GM12872 (cell line): ENCODE measurements around the gene ALOX15.

ENCODE experiments used
- TF ChIP-seq, protein P1 (sequence below): IDR thresholded peaks from 3 replicates; pipeline ENCODE4 v1.5.1; 2011; ENCODE audit warnings: low read depth, mild to moderate bottlenecking, low read length, moderate library complexity; ENCODE audit not compliant: insufficient read depth

ALOX15 gene

DNA sequence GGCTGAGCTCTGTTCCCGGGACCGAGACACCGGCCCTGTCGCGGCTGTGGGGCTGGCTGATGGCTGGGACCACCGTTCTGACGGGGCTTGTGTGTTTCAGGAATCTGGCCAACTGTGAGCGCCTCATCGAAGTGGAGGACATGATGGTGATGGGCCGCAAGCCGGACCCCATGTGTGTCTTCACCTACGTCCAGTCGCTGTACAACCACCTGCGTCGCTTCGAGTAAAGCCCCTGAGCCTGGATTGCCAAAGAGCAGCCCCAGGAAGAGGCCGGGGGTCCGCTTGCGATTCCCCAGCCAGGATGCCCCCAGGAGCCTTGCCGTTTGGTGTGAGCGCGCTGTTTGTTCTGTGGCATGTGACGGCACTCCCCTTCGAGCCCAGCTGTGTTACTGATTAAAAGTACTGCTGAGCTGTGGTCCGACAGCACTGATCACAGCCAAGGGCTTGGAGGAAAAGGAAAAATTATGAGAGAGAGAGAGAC lies 34.2 kb downstream of the ALOX15 start:
- TF ChIP-seq, protein P1, sequence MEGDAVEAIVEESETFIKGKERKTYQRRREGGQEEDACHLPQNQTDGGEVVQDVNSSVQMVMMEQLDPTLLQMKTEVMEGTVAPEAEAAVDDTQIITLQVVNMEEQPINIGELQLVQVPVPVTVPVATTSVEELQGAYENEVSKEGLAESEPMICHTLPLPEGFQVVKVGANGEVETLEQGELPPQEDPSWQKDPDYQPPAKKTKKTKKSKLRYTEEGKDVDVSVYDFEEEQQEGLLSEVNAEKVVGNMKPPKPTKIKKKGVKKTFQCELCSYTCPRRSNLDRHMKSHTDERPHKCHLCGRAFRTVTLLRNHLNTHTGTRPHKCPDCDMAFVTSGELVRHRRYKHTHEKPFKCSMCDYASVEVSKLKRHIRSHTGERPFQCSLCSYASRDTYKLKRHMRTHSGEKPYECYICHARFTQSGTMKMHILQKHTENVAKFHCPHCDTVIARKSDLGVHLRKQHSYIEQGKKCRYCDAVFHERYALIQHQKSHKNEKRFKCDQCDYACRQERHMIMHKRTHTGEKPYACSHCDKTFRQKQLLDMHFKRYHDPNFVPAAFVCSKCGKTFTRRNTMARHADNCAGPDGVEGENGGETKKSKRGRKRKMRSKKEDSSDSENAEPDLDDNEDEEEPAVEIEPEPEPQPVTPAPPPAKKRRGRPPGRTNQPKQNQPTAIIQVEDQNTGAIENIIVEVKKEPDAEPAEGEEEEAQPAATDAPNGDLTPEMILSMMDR, result no peak

DNA sequence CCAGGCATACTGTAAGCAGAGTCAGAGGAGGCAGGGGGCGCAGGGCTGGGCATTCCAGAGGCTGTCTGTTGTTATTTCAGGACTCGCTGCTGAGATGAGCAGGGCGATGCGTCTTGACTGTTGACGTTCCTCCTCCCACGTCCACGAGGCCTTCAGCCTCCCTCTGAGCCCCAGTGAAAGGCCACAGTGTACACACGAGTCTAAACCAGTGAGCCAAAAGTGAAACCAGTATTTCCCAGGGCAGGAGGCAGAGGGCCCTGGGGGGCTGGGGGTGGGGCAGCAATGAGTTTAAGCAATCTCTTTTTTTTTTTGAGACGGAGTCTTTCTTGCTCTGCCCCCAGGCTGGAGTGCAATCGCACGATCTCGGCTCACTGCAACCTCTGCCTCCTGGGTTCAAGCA lies 35.7 kb downstream of the ALOX15 start:
- TF ChIP-seq, protein P1, result no peak

DNA sequence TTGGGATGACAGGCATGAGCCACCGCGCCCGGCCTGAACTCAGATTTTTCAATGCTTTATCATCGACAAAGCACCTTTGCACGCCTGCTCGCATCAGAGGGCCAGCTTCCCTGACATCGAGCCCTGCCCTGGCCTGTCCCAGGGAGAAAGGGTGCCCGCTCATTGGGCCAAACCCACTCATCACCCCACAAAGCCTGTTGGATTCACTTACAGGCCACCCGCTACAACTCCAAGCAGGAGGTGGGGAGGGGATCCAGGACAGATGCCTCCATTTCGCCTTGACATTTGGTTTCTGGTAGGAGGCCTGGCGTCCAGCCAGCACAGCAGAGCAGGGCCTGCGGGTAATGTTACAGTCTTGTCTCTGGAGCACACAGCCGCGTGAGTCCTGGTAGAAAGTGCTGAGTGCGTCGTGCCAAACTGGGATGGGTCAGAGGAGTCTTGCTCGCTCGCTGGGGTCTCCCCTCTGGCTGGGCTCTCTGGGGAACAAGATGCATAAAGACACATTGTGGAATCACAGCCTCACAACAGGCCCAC lies 37.3 kb downstream of the ALOX15 start:
- TF ChIP-seq, protein P1, result no peak

DNA sequence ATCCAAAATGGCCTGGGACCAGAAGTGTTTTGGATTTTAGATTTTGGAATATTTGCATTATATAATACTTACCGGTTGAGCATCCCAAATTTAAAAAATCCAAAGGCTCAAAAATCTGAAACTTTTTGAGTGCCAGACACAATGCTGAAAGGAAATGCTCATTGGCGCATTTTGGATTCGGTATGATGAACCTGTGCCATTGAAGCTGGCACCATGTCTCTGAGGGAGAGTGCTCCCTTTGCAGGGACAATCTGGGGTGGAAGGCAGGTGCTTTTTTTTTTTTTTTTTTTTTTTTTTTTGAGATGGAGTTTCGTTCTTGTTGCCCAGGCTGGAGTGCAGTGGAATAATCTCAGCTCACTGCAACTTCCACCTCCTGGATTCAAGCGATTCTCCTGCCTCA lies 39.4 kb downstream of the ALOX15 start:
- TF ChIP-seq, protein P1, result no peak

DNA sequence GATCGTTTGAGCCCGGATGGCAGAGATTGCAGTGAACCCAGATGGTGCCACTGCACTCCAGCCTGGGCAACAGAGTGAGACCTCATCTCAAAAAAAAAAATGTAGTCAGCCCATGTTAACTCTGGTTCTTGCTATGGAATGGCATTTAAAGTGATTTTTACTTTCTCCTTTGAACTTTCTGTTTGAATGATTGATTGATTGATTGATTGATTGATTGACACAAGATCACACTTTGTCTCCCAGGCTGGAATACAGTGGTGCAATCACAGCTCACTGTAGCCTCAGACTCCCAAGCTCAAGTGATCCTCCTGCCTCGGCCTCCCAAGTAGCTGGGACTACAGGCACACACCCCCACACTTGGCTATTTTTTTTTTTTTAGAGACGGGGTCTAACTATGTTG lies 40.2 kb downstream of the ALOX15 start:
- TF ChIP-seq, protein P1, result no peak

DNA sequence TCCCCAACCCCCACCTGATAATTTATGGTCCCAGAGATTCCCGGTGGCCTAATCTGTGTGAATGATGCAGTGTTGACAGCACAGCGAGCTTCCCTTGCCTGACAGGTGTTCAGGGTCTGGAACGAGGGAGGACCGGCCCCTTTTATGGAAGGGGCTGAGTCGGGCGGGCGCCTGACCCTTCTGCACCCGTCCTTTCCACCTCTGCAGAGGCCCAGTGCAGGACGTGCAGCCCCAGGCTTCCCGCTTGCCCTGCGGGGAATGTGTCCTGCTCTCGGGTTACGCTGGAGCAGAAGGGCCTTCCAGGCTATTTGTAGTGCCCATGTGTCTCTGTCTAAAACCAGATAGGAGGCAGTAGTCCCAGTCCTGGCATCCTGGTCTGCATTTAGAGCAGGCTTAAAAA lies 40.9 kb downstream of the ALOX15 start:
- TF ChIP-seq, protein P1, result no peak

DNA sequence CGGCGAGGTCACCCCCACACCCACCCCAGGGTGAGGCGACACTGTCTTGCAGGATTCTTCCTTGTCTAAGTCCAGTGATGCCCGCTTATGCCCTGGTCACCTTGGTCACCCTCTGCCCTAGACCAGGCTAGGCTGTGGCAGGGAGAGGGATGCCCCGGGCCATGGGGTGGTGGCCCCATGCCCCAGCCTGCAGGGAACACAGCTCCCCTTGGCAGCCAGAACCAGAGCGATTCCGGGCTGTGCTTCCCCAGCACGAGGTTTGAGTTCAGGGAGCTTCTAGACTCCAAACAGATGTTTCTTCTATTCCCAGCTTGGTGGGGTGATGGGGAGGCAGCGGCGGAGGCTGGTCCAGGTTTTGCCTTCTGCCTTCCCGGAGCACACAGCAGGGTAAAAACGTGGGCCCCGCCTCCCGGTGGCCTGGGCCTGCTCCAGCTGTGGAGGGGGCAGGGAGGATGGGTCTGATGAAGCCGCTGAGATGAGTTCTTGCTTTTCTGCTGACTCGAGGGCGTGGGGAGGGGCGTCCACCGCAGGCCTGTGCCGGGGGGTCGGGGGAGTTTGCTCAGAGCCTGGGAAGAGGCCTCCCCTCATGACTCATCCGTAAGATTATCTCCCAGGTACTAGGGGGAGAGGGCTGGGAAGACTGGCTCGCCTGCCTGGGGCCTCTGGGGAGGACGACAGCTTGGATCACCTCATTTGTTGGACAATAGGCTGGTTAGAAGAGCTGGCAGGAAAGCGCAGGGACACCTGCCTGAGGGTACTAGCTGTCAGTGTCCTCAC lies 41.8 kb downstream of the ALOX15 start:
- TF ChIP-seq, protein P1, result no peak
